Uterus (tissue), 2 donors: ENCODE data around the gene DAZL.

ENCODE experiments used
- CTCF ChIP-seq, 4 experiments: fragments of 200-600 bp in 2 of 4; fragments of 450-650 bp in 2 of 4; sonication (generic) in 2 of 4; IDR thresholded peaks; one replicate each; pipeline ENCODE4 v1.5.1; 2016 to 2019; ENCODE audit warnings: antibody characterized with exemption in 4 of 4, mild to moderate bottlenecking in 2 of 4, moderate library complexity in 1 of 4
- POLR2A ChIP-seq, 2 donors: fragments of 450-650 bp; IDR thresholded peaks; one replicate each; pipeline ENCODE4 v1.6.1; 2016; ENCODE audit warnings: antibody characterized with exemption in 2 of 2, mild to moderate bottlenecking in 1 of 2, moderate library complexity in 1 of 2

- TF ChIP-seq CTCF (IDR thresholded peaks at IDR 0.05) (no peak), POLR2A (IDR thresholded peaks at IDR 0.05) (no peak)
Measured at GRCh38 chr3:16554126-16554525, 51.1 kb downstream of the DAZL start.
